ENCODE results near the gene EXOC6. TPM values are rescaled to one million over a fixed set of nuclear protein-coding genes. Genes with fewer than 3 reads are reported as not detected.
A peak's percentile ranks its signal among the peaks of the same experiment; 100 is the strongest.

EXOC6 gene
- total RNA-seq, 1 experiment from 2014 or later: 5.9 TPM

DNA sequence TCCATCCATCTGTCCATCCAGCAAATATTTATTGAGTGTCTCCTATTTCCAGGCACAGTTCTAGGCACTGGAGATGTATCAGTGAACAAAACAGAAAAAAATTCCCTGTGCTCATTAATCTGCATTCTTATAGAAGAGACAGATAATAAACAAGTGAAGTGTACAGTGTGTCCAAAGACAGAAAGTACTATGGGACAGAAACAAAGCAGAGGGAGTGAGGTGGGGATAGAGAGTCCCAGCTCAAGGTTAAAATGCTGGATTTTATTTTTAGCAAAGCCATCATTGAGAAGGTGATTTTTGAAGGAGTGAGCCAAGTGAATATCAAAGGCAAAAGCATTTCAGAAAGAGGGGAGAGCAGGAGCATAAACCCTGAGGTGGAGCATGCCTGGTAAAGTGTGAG, 21.8 kb upstream of the EXOC6 start:
- H3K27ac ChIP-seq: no peak overlapping the region
- no peak overlapping the region for H3K4me3 ChIP-seq
- H3K36me3 ChIP-seq: no peaks in the 10 kb centered on the region
- 0 out of 2 replicates have a peak, but pooled peaks cover 4% of the 10 kb centered on the region for H3K4me1 ChIP-seq
- no peaks in the 10 kb centered on the region for H3K9me3 ChIP-seq (replicated peaks)
- H3K27me3 ChIP-seq: no peaks in the 10 kb centered on the region
- no peak for DNase-seq

DNA sequence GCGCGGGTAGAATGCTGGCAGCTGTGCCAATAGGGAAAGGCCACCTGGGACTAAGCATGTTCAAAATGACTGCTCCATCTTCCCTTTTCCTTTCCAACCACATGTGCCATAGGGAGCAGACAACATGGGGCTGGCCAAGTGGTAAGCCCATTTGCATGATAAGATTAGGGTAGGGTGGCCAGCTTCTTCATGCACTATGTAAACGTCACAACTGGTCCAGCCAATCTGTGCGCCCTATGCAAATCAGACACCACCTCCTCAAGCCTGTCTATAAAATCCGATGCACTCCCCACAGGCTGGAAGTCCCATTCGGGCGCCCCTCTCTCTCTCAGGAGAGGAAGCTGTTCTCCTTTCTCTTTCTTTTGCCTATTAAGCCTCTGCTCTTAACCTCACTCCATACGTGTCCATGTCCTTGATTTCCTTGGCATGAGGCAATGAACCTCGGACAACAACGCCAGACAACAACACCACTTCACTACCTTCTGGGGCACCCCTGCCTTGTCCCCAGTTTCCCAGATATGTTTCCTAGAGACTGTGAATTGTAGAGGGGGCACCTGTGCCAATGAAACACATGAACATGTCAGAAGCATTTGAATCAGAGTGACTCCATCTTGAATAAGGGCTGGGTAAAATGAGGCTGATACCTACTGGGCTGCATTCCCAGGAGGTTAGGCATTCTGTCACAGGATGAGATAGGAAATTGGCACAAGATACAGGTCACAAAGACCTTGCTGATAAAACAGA, 19.1 kb upstream of the EXOC6 start:
- H3K4me1 ChIP-seq: peaks cover 4% of the 10 kb centered on the region; the same call in 1 of the 2 replicates
- no peak overlapping the region for H3K27ac ChIP-seq
- H3K36me3 ChIP-seq: no peaks in the 10 kb centered on the region
- no peaks in the 10 kb centered on the region for H3K27me3 ChIP-seq
- H3K9me3 ChIP-seq (replicated peaks): no peaks in the 10 kb centered on the region
- DNase-seq: peak; percentile 65 to 72
- H3K4me3 ChIP-seq: no peak overlapping the region

DNA sequence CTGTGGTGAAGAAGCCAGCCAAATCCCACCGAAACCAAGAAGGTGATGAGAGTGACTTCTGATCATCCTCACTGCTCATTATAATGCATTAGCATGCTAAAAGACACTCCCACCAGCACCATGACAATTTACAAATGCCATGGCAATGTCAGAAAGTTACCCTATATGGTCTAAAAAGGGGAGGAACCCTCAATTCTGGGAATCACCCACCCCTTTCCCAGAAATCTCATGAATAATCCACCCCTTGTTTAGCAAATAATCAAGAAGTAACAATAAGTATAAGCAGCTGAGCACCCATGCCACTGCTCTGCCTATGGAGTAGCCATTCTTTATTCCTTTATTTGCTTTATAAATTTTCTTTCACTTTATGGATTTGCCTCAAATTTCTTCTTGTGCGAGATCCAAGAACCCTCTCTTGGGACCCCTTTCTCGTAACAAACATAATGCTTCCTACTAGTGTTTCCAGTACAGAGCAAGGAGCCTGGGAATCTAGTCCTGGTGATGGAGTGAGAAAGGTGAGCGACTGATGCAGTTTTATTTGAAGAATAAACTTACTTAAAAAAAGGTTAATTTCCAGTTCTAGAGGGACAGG, 18.4 kb upstream of the EXOC6 start:
- Histone ChIP-seq H3K27me3 (no peaks in the 10 kb centered on the region), H3K4me3 (no peak overlapping the region), H3K27ac (no peak overlapping the region), H3K36me3 (no peaks in the 10 kb centered on the region), H3K4me1 (peaks cover 5% of the 10 kb centered on the region; the same call in 1 of the 2 replicates), H3K9me3 (replicated peaks) (no peaks in the 10 kb centered on the region)
- DNase-seq: no peak

DNA sequence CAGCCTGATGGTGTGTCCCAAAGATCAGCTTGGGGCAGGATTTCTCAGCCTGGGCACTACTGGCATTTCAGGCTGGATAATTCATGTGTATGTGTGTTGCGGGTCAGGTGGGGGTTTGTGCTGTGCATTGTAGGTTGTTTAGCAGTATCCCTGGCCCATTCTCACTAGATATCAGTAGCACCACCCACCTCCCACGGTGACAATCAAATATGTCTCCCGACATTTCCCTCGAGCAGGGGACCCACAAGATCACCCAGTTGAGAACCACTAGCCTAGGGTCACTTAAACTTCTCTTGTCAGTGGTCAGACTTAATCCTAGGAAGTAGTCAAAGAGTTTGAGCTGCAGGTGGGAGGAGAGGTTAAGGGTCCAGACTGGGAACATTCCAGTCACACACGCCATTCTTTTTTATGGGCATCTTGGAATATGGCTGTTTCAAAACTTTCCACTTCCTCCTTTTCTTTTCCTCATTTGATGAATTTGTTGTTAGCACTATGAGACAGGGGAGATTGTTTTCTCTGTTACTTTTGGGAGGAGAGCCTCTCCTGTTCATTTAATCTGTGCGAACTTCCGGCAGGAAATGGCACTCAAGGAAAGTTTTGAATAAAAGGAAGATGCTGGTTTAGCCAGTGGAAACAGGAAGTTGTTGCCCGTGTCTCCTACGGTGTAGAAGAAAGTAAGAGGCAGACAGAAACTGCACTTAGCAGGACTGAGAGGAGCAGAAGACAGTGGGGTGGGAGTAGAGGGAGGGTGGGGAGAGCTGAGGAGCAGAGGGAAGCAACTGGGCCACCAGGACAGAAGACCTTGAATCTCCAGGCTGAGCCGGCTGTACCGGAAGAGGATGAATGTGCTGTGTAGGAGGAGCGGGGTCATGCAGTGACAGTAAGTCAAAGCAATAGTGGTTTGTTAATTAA, 17.6 kb upstream of the EXOC6 start:
- DNase-seq: no peak
- Histone ChIP-seq H3K9me3 (replicated peaks) (no peaks in the 10 kb centered on the region), H3K27me3 (no peaks in the 10 kb centered on the region), H3K27ac (no peak overlapping the region), H3K36me3 (no peaks in the 10 kb centered on the region), H3K4me3 (no peak overlapping the region), H3K4me1 (peaks cover 5% of the 10 kb centered on the region; the same call in 1 of the 2 replicates)

DNA sequence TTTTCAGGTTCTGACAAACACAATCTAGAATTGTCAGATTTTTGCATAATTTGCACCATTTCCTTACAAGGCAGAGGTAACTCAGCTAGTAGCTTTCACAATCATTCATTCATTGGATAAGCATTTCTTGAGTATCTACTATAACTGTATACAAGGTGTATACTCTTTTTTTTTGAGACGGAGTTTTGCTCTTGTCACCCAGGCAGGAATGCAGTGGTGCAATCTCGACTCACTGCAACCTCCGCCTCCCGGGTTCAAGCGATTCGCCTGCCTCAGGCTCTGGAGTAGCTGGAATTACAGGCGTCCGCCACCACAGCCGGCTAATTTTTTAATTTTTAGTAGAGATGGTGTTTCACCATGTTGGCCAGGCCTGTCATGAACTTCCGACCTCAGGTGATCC, 16.2 kb upstream of the EXOC6 start:
- Histone ChIP-seq H3K27ac (no peak overlapping the region), H3K36me3 (no peaks in the 10 kb centered on the region), H3K9me3 (replicated peaks) (no peaks in the 10 kb centered on the region), H3K27me3 (no peaks in the 10 kb centered on the region), H3K4me3 (no peak overlapping the region), H3K4me1 (peaks cover 5% of the 10 kb centered on the region; the same call in 1 of the 2 replicates)
- DNase-seq: no peak

DNA sequence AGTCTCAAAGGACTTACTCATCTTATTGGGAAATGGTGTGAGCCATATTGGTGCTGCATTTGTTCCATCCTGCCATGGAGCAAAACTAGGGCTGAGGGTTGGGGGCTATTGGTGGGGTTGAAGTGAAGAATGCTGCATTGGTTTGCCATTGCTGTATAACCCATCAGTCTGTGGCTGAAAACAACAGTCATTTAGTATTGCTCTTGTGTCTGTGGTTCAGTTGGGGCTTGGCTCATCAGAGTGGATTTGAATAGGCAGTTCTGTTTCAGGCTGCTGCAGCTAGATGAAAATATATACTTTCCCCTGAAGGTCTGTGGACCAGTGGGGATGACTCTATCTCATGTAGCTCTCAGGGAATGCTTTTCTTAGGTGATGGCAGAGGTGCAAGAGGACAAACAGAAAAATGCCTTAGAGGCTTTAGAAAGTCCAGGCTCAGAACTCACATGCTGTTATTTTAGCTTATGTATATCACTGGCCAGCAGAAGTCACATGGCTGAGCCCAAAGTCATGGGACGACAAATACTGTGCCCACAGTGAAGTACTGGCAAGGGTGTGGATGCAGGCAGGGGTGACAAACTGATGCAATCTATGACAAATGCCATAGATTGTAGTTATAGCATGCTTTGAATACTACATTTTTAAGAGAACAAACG, 15.2 kb upstream of the EXOC6 start:
- DNase-seq: no peak
- no peak overlapping the region for H3K4me3 ChIP-seq

DNA sequence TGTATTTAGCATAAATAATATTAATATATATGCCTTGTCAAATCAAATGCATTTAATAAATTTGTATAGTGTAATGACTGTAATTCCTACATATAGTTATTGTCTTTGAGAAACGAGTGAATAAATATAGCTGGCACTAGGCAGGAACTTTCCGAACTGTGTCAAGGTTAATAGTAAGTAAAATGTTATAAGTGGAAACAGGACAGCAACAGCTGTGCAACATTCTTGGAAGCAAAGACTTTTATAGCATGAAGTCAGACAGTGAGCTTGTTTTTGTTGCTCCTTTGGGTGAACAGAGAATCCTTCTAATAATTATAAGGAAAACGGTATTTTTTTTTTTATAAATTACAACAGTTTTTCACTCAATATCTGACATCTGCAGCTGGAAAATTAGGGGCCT, 14.0 kb upstream of the EXOC6 start:
- DNase-seq: peak in 1 of 2 experiments; percentile 41
- H3K27ac ChIP-seq: peak overlapping the region; percentile 60
- peak overlapping the region; percentile 60 for H3K4me3 ChIP-seq
- no peaks in the 10 kb centered on the region for H3K27me3 ChIP-seq
- no peaks in the 10 kb centered on the region for H3K9me3 ChIP-seq (replicated peaks)
- H3K36me3 ChIP-seq: no peaks in the 10 kb centered on the region
- peaks cover 5% of the 10 kb centered on the region; the same call in 1 of the 2 replicates for H3K4me1 ChIP-seq

More for the DNA sequence above, 15.2 kb upstream of the EXOC6 start:
- Histone ChIP-seq H3K27ac (no peak overlapping the region), H3K9me3 (replicated peaks) (no peaks in the 10 kb centered on the region), H3K27me3 (no peaks in the 10 kb centered on the region), H3K36me3 (no peaks in the 10 kb centered on the region), H3K4me1 (peaks cover 5% of the 10 kb centered on the region; the same call in 1 of the 2 replicates)

DNA sequence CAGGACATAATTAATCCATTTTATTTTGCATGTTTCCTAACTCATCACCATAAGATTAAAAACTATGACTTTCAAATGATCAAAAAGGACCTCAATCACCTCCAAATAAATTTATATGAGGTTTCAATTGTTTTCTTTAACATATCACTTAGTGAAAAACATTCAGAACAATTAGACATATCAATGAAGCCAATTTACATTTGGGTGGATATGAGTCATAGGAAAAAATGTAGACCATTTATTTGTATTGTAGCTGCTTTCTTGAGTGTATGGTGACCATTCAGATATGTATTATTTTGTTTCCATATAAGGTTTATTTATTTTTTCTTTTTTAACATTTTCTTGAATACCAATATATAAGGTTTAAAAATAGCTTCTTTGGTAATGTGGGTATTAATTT, 13.3 kb upstream of the EXOC6 start:
- no peaks in the 10 kb centered on the region for H3K36me3 ChIP-seq
- H3K4me3 ChIP-seq: peak overlapping the region; percentile 60
- DNase-seq: no peak
- H3K27me3 ChIP-seq: no peaks in the 10 kb centered on the region
- H3K27ac ChIP-seq: peak overlapping the region; percentile 60
- H3K4me1 ChIP-seq: peaks cover 5% of the 10 kb centered on the region; the same call in 1 of the 2 replicates
- no peaks in the 10 kb centered on the region for H3K9me3 ChIP-seq (replicated peaks)

DNA sequence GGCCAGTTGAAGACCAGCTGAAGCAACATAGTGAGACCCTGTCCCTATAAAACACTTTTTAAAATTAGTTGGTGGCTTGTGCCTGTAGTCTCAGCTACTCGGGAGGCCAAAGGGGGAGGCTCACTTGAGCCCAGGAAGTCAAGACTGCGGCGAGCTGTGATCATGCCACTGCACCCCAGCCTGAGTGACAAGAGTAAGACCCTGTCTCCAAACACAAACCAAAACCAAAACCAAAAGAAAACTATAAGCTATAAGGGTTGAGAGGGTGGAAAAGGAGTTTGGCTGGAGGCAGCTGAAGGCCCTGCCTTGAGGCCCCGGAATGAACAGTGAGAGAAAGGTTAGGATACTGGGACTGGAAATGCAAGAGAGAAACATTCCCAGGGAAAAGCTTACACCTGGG, 10.9 kb upstream of the EXOC6 start:
- no peaks in the 10 kb centered on the region for H3K9me3 ChIP-seq (replicated peaks)
- H3K27me3 ChIP-seq: no peaks in the 10 kb centered on the region
- H3K4me3 ChIP-seq: no peak overlapping the region
- H3K4me1 ChIP-seq: peaks cover 5% of the 10 kb centered on the region; the same call in 1 of the 2 replicates
- no peak overlapping the region for H3K27ac ChIP-seq
- no peaks in the 10 kb centered on the region for H3K36me3 ChIP-seq
- no peak for DNase-seq

DNA sequence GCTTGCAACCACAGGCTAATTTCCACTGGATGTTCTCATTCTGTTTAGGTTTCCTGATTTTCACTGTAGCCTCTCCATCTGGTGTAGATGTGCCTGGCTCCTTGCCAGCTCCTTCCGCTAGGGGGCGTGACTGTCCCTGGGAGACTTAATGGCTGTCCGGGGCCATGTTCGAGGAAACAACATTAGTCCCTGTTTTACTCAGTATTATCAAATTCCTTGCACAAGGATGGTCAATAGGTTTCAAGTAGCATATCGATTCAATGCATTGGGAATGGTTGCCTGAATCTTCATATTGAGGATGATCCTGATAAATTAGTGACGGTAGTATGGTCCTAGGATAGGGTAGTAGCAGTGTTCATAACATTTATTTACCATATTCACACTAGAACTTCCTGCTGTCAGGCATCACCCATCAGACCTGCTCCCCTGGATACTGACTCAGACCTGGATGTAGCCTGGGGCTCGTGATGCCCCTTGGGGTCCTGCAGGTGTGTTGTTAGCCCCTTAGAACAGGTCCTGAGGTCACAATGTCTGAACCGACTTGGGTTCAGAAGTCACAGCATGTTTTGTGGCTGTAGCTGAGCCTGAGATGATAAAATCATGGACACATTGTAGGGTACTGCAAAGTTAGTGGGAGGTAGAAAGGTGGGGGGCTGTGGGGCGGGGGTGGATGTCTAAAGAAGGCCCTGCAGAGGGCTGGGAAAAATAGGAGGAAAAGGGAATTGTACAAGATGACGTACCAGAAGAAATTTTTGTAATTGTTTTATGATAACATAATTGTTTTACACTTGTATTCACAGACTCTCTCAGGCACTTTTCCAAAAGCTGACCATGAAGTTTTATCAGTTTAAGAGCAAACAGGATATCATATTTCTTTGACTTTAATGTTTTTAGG, 8.9 kb upstream of the EXOC6 start:
- no peak overlapping the region for H3K4me3 ChIP-seq
- H3K27me3 ChIP-seq: no peaks in the 10 kb centered on the region
- peak; percentile 50 to 64 for DNase-seq
- no peaks in the 10 kb centered on the region for H3K9me3 ChIP-seq (replicated peaks)
- no peaks in the 10 kb centered on the region for H3K36me3 ChIP-seq
- H3K4me1 ChIP-seq: no peaks in the 10 kb centered on the region
- H3K27ac ChIP-seq: no peak overlapping the region

DNA sequence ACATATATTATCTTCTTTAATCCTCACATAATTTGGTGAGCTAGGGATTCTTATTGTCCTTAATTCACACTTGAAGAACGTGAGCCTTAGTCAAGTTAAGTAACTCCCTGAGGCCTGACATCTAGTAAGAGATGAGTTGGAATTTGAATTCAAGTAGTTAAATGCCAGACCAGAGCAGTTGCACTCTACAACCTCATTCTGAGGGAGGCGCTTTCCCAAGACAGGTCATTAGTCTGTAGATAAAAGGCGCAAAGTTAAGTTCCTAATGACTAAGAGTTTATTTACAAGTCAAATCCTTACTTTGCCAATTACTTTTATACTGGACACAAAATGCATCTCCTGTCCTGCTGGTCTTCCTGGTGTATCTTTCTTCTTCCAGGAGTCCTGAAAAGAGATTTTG, 3.6 kb upstream of the EXOC6 start:
- no peak overlapping the region for H3K4me3 ChIP-seq
- H3K27ac ChIP-seq: no peak overlapping the region
- no peaks in the 10 kb centered on the region for H3K36me3 ChIP-seq
- H3K4me1 ChIP-seq: peaks cover 10% of the 10 kb centered on the region
- 0 out of 2 replicates have a peak, but pooled peaks cover 4% of the 10 kb centered on the region for H3K9me3 ChIP-seq (replicated peaks)
- H3K27me3 ChIP-seq: no peaks in the 10 kb centered on the region
- DNase-seq: no peak

DNA sequence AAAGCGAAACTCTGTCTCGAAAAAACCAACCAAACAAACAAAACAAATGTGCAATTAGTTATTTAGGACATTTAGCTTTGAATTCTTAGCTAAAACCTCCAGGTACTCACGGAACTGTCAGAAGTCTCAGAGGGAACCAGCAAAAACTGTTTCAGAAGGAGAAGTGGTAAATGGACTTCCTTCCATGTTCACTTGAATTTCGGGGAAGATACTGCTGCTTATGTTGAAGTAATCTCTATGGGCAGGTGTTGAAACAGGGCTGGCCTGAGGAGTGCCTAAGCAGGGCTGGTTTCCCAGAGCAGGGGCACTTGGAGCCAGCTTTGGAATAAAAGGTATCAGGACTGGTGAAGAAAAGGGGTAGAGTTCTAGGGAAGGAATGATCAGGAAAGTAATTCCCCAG, 2.4 kb upstream of the EXOC6 start:
- DNase-seq: no peak
- no peak overlapping the region for H3K27ac ChIP-seq
- H3K9me3 ChIP-seq (replicated peaks): 0 out of 2 replicates have a peak, but pooled peaks cover 4% of the 10 kb centered on the region
- no peak overlapping the region for H3K4me3 ChIP-seq
- no peaks in the 10 kb centered on the region for H3K27me3 ChIP-seq
- H3K36me3 ChIP-seq: no peaks in the 10 kb centered on the region
- H3K4me1 ChIP-seq: peaks cover 10% of the 10 kb centered on the region

DNA sequence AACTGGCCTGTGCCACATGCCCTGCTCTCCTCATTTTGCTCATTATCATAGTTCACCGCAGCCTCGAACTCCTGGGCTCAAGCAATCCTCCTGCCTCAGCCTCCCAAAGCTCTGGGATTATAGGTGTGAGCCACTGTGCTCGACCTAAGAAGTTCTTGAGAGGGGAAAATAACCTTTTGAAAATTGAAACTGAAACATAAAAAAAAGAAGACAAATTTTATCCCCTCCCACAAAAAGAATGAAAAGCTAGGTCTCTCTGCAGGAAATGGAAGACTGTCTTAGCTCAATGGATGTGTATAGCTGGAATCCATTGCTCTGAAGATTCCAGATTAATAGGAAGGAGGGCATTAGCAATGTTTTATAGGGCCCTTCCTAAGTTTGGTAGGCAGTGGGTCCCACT, 2.0 kb upstream of the EXOC6 start:
- 0 out of 2 replicates have a peak, but pooled peaks cover 4% of the 10 kb centered on the region for H3K9me3 ChIP-seq (replicated peaks)
- no peak overlapping the region for H3K4me3 ChIP-seq
- no peaks in the 10 kb centered on the region for H3K27me3 ChIP-seq
- DNase-seq: no peak
- H3K36me3 ChIP-seq: no peaks in the 10 kb centered on the region
- peaks cover 10% of the 10 kb centered on the region for H3K4me1 ChIP-seq
- no peak overlapping the region for H3K27ac ChIP-seq

DNA sequence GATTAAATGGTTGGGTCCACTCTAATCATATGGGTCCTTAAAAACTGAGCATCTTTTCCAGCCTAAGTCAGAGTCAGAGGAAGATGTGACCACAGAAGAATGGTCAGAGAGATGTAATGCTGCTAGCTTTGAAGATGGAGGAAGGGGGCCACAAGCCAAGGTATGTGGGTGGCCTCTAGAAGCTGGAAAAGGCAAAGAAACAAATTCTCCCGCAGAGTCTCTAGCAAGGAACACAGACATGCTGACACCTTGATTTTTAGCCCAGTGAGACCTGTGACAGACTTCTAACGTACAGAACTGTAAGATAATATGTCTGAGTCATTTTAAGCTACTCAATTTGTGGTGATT, 1.5 kb upstream of the EXOC6 start:
- no peak overlapping the region for H3K27ac ChIP-seq
- no peak for DNase-seq

More for the DNA sequence above, 1.5 kb upstream of the EXOC6 start:
- Histone ChIP-seq H3K4me1 (peaks cover 10% of the 10 kb centered on the region), H3K27me3 (no peaks in the 10 kb centered on the region), H3K4me3 (no peak overlapping the region), H3K36me3 (no peaks in the 10 kb centered on the region), H3K9me3 (replicated peaks) (0 out of 2 replicates have a peak, but pooled peaks cover 4% of the 10 kb centered on the region)

All from SJCRH30 (cell line).